Right atrium auricular region (tissue), 2 donors: ENCODE results near the gene EIF4E2. TPM values are rescaled to one million over a fixed set of nuclear protein-coding genes. Genes with fewer than 3 reads are reported as not detected.

Experiments
- DNase-seq: peaks from one replicate; pipeline ENCODE4 v3.0.0-alpha.2; 2019; ENCODE audit warnings: low spot score
- H3K27ac ChIP-seq, 2 donors: fragments of 200-600 bp; sonication (generic); 1 replicate in 1 of 2; 2 replicates in 1 of 2; pipeline ENCODE4 v1.5.1; 2016 to 2019
- H3K27me3 ChIP-seq, 2 donors: fragments of 200-600 bp; sonication (generic); one replicate each; pipeline versions ENCODE4 v1.5.1 to v1.6.0; 2017 to 2019
- H3K36me3 ChIP-seq: fragments of 200-600 bp; sonication (generic); one replicate; pipeline ENCODE4 v1.5.1; 2016
- H3K4me1 ChIP-seq, 2 donors: fragments of 200-600 bp; sonication (generic); one replicate each; pipeline versions ENCODE4 v1.5.1 to v1.6.0; 2017 to 2019
- H3K4me3 ChIP-seq, 2 donors: fragments of 200-600 bp; sonication (generic); 1 replicate in 1 of 2; 2 replicates in 1 of 2; pipeline ENCODE4 v1.5.1; 2017 to 2019; ENCODE audit warnings: mild to moderate bottlenecking in 1 of 2, moderate library complexity in 1 of 2
- H3K9me3 ChIP-seq, 2 donors: fragments of 200-600 bp; sonication (generic); one replicate each; pipeline ENCODE4 v1.5.1; 2019
- CTCF ChIP-seq, 2 donors: fragments of 200-600 bp; sonication (generic); IDR thresholded peaks; one replicate each; pipeline ENCODE4 v1.5.1; 2019; ENCODE audit warnings: antibody characterized with exemption in 2 of 2
- total RNA-seq, 2 donors: library from RNA; depleted of rRNA; stranded (reverse); fragments of >200 nt; gene quantifications; one replicate each; pipeline ENCODE4 v1.1.0, GENCODE V29; 2016

EIF4E2 gene
- total RNA-seq, 2 donors from 2014 or later = 23.3 to 23.4 TPM

- Histone ChIP-seq H3K4me1 (peaks cover 0 to 8% of the 10 kb centered on the region in 2 donors), H3K9me3 (no peaks in the 10 kb centered on the region), H3K27me3 (no peaks in the 10 kb centered on the region), H3K4me3 (no peak overlapping the region), H3K36me3 (peaks cover 4% of the 10 kb centered on the region), H3K27ac (no peak overlapping the region)
- TF ChIP-seq CTCF (IDR thresholded peaks at IDR 0.05) = no peak
- no peak for DNase-seq
Measured at GRCh38 chr2:232541961-232542714, 8.4 kb upstream of the EIF4E2 start.

- Histone ChIP-seq H3K36me3 (peaks cover 7% of the 10 kb centered on the region), H3K4me3 (no peak overlapping the region), H3K4me1 (peaks cover 0 to 5% of the 10 kb centered on the region in 2 donors), H3K27me3 (no peaks in the 10 kb centered on the region), H3K27ac (no peak overlapping the region), H3K9me3 (no peaks in the 10 kb centered on the region)
- TF ChIP-seq CTCF (IDR thresholded peaks at IDR 0.05) = no peak
- no peak for DNase-seq
Measured at GRCh38 chr2:232542715-232543467, 7.6 kb upstream of the EIF4E2 start.

GRCh38 chr2:232543491-232543890, 7.0 kb upstream of the EIF4E2 start:
- H3K36me3 ChIP-seq = peaks cover 7% of the 10 kb centered on the region
- DNase-seq = no peak
- no peaks in the 10 kb centered on the region for H3K27me3 ChIP-seq
- H3K4me1 ChIP-seq = peaks cover 0 to 4% of the 10 kb centered on the region in 2 donors
- TF ChIP-seq CTCF (IDR thresholded peaks at IDR 0.05) = no peak
- H3K9me3 ChIP-seq = no peaks in the 10 kb centered on the region
- H3K27ac ChIP-seq = no peak overlapping the region
- no peak overlapping the region for H3K4me3 ChIP-seq

GRCh38 chr2:232543928-232544631, 6.4 kb upstream of the EIF4E2 start:
- no peak overlapping the region for H3K27ac ChIP-seq
- no peak for TF ChIP-seq CTCF (IDR thresholded peaks at IDR 0.05)

GRCh38 chr2:232544674-232545073, 5.8 kb upstream of the EIF4E2 start:
- peaks cover 7% of the 10 kb centered on the region for H3K36me3 ChIP-seq
- H3K4me1 ChIP-seq = peaks cover 0 to 7% of the 10 kb centered on the region in 2 donors
- no peak overlapping the region for H3K27ac ChIP-seq
- peaks cover 0 to 5% of the 10 kb centered on the region in 2 donors for H3K9me3 ChIP-seq
- DNase-seq = no peak
- TF ChIP-seq CTCF (IDR thresholded peaks at IDR 0.05) = no peak
- no peaks in the 10 kb centered on the region for H3K27me3 ChIP-seq
- H3K4me3 ChIP-seq = no peak overlapping the region

More at GRCh38 chr2:232543928-232544631, 6.4 kb upstream of the EIF4E2 start:
- no peak for DNase-seq
- Histone ChIP-seq H3K9me3 (peaks cover 0 to 5% of the 10 kb centered on the region in 2 donors), H3K4me1 (peaks cover 0 to 4% of the 10 kb centered on the region in 2 donors), H3K4me3 (no peak overlapping the region), H3K36me3 (peaks cover 7% of the 10 kb centered on the region), H3K27me3 (no peaks in the 10 kb centered on the region)
